Astrocyte (in vitro differentiated cells and primary cell): ENCODE results near the gene GTF2F2. TPM values are rescaled to one million over a fixed set of nuclear protein-coding genes. Genes with fewer than 3 reads are reported as not detected.

Source experiments
- DNase-seq: peaks from one replicate; pipeline ENCODE4 v3.0.0-alpha.2; 2010; ENCODE audit warnings: low read depth
- FAIRE-seq: peaks from 2 replicates; lab custom pipeline; 2011; peaks lifted over from hg19 to GRCh38; lab: Jason Lieb, UNC
- H2AFZ ChIP-seq: 2 replicates; pipeline ENCODE4 v1.6.0; 2012; ENCODE audit warnings: low read depth, low read length, inconsistent platforms
- H3K27ac ChIP-seq: 2 replicates; pipeline ENCODE4 v1.5.1; 2011; ENCODE audit warnings: low read depth, low read length, inconsistent platforms
- H3K27me3 ChIP-seq: 2 replicates; pipeline ENCODE4 v1.6.0; 2011; ENCODE audit warnings: low read length, inconsistent platforms; ENCODE audit not compliant: insufficient read depth
- H3K36me3 ChIP-seq: 2 replicates; pipeline ENCODE4 v1.5.1; 2011; ENCODE audit warnings: low read length, inconsistent platforms; ENCODE audit not compliant: insufficient read depth
- H3K4me1 ChIP-seq: 2 replicates; pipeline ENCODE4 v1.5.1; 2011; ENCODE audit warnings: low read length, inconsistent platforms; ENCODE audit not compliant: insufficient read depth
- H3K4me2 ChIP-seq: 2 replicates; pipeline ENCODE4 v1.6.0; 2012; ENCODE audit warnings: low read length, inconsistent platforms
- H3K4me3 ChIP-seq: 2 replicates; pipeline ENCODE4 v1.5.1; 2011; ENCODE audit warnings: low read depth, mild to moderate bottlenecking, low read length, inconsistent platforms; ENCODE audit not compliant: insufficient read depth
- H3K79me2 ChIP-seq: 2 replicates; pipeline ENCODE4 v1.6.0; 2012; ENCODE audit warnings: mild to moderate bottlenecking, low read length, inconsistent platforms; ENCODE audit not compliant: insufficient read depth
- H3K9ac ChIP-seq: 2 replicates; pipeline ENCODE4 v1.6.0; 2012; ENCODE audit warnings: mild to moderate bottlenecking, low read length, inconsistent platforms
- H3K9me3 ChIP-seq: 2 replicates; pipeline ENCODE4 v1.5.1; 2012; ENCODE audit warnings: low read depth, mild to moderate bottlenecking, low read length, inconsistent platforms; ENCODE audit not compliant: insufficient read depth
- H4K20me1 ChIP-seq: 2 replicates; pipeline ENCODE4 v1.6.0; 2012; ENCODE audit warnings: low read length, inconsistent platforms; ENCODE audit not compliant: insufficient read depth
- H3K27ac Mint-ChIP-seq: one replicate; pipeline ENCODE4 v1.8.0; 2021; ENCODE audit warnings: mild to moderate bottlenecking, mixed read lengths; ENCODE audit not compliant: unreplicated experiment
- H3K27me3 Mint-ChIP-seq: one replicate; pipeline ENCODE4 v1.8.0; 2021; ENCODE audit warnings: low read depth, mixed read lengths; ENCODE audit not compliant: unreplicated experiment
- H3K36me3 Mint-ChIP-seq: one replicate; pipeline ENCODE4 v1.8.0; 2021; ENCODE audit warnings: low read depth, mixed read lengths; ENCODE audit not compliant: unreplicated experiment
- H3K4me1 Mint-ChIP-seq: one replicate; pipeline ENCODE4 v1.8.0; 2021; ENCODE audit warnings: low read depth, mixed read lengths; ENCODE audit not compliant: unreplicated experiment
- H3K4me3 Mint-ChIP-seq: one replicate; pipeline ENCODE4 v1.8.0; 2021; ENCODE audit warnings: mild to moderate bottlenecking, moderate library complexity, mixed read lengths; ENCODE audit not compliant: unreplicated experiment
- H3K9me3 Mint-ChIP-seq: one replicate; pipeline ENCODE4 v1.8.0; 2021; ENCODE audit warnings: mild to moderate bottlenecking, mixed read lengths; ENCODE audit not compliant: unreplicated experiment
- EZH2 ChIP-seq: IDR thresholded peaks from 2 replicates; pipeline ENCODE4 v1.6.1; 2012; ENCODE audit warnings: mild to moderate bottlenecking, low read length, inconsistent platforms; ENCODE audit not compliant: insufficient read depth
- total RNA-seq: library from RNA; stranded (reverse); gene quantifications from 2 replicates; pipeline ENCODE4 v1.2.1, GENCODE V29; 2021
- TF ChIP-seq, protein P1 (sequence below): IDR thresholded peaks from 2 replicates; pipeline ENCODE4 v1.5.1; 2011; ENCODE audit warnings: low read depth, mild to moderate bottlenecking, inconsistent platforms, low read length, moderate library complexity; ENCODE audit not compliant: insufficient read depth

Gene GTF2F2
- total RNA-seq, 1 donor from 2014 or later = 27.8 TPM

DNA sequence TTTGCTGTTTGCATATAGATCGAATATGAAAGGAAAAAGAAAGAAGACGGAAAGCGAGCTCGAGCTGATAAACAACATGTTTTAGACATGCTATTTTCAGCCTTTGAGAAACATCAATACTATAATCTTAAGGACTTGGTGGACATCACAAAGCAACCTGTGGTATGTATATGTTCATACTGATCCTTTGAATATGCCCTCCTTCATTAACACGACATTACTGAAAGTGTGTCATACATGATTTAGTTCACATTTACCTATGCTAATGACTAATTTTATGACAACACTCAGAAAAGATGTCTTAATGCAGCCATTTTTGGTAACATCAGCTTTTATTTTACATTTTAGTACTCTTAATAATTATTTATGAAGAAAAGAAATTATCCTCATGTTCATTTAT is 146.9 kb downstream of the GTF2F2 start:
- Mint-ChIP-seq H3K4me3 (no peak overlapping the region), H3K27ac (no peak overlapping the region), H3K9me3 (no peaks in the 10 kb centered on the region), H3K4me1 (peaks cover 7% of the 10 kb centered on the region), H3K36me3 (peaks cover 7% of the 10 kb centered on the region), H3K27me3 (no peaks in the 10 kb centered on the region)
- no peaks in the 10 kb centered on the region for H3K4me1 ChIP-seq
- H3K9ac ChIP-seq = no peak overlapping the region
- no peak for DNase-seq
- no peaks in the 10 kb centered on the region for H3K79me2 ChIP-seq
- H3K9me3 ChIP-seq = no peaks in the 10 kb centered on the region
- H3K4me2 ChIP-seq = no peak overlapping the region
- no peaks in the 10 kb centered on the region for H3K27me3 ChIP-seq
- H3K36me3 ChIP-seq = no peaks in the 10 kb centered on the region
- no peak overlapping the region for H2AFZ ChIP-seq
- no peak overlapping the region for H3K27ac ChIP-seq
- TF ChIP-seq EZH2 = no peak
- TF ChIP-seq, protein P1, sequence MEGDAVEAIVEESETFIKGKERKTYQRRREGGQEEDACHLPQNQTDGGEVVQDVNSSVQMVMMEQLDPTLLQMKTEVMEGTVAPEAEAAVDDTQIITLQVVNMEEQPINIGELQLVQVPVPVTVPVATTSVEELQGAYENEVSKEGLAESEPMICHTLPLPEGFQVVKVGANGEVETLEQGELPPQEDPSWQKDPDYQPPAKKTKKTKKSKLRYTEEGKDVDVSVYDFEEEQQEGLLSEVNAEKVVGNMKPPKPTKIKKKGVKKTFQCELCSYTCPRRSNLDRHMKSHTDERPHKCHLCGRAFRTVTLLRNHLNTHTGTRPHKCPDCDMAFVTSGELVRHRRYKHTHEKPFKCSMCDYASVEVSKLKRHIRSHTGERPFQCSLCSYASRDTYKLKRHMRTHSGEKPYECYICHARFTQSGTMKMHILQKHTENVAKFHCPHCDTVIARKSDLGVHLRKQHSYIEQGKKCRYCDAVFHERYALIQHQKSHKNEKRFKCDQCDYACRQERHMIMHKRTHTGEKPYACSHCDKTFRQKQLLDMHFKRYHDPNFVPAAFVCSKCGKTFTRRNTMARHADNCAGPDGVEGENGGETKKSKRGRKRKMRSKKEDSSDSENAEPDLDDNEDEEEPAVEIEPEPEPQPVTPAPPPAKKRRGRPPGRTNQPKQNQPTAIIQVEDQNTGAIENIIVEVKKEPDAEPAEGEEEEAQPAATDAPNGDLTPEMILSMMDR = no peak
- no peak for FAIRE-seq
- H3K4me3 ChIP-seq = no peak overlapping the region
- no peaks in the 10 kb centered on the region for H4K20me1 ChIP-seq

DNA sequence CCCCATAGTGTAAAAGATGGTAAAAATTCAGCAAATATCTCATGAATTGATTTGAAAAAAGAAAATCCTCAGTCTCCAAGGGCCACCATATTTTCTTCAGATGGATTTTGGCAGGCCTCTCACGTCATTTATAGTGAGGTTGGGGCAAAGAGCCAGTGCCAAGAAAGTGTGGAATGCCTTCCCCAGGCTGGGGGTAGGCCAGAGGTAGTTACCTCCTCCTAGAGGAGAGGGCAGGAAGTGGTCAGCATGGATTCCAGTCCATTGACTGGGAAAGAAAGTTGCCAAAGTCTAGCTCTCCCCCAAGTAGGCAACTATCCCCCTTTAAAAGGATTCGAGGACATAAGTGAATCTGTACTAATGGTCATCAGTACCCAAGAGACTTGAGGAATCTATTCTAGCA is 148.9 kb downstream of the GTF2F2 start:
- Histone ChIP-seq H3K79me2 (no peaks in the 10 kb centered on the region), H4K20me1 (no peaks in the 10 kb centered on the region), H3K9me3 (no peaks in the 10 kb centered on the region), H3K9ac (no peak overlapping the region), H3K4me3 (no peak overlapping the region), H3K4me1 (no peaks in the 10 kb centered on the region), H3K27ac (no peak overlapping the region), H3K27me3 (no peaks in the 10 kb centered on the region), H2AFZ (no peak overlapping the region), H3K4me2 (no peak overlapping the region), H3K36me3 (no peaks in the 10 kb centered on the region)
- Mint-ChIP-seq H3K27ac (no peak overlapping the region), H3K4me3 (no peak overlapping the region), H3K9me3 (no peaks in the 10 kb centered on the region), H3K27me3 (no peaks in the 10 kb centered on the region), H3K36me3 (peaks cover 7% of the 10 kb centered on the region), H3K4me1 (peaks cover 7% of the 10 kb centered on the region)
- peak; percentile 45 for DNase-seq
- no peak for FAIRE-seq
- no peak for TF ChIP-seq EZH2
- TF ChIP-seq, protein P1 = no peak

DNA sequence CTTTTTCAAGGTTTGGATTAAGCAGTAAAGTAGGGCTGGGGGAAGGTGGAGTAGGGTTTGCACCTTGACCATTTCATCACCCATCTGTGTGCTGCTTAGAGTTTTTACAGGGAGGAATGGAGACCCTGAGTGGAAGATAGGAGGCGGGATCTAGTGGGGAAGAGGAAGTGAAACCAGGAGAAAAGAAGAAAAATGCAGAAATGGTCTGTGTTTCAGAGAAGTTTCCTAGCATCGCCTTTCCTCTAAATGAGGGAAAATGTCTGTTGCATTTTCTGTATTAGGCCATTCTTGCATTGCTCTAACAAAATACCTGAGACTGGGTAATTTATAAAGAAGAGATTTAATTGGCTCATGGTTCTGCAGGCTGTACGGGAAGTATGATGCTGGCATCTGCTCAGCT is 156.6 kb downstream of the GTF2F2 start:
- H3K27ac ChIP-seq = no peak overlapping the region
- H3K36me3 Mint-ChIP-seq = peaks cover 16% of the 10 kb centered on the region
- H3K27ac Mint-ChIP-seq = no peak overlapping the region
- peaks cover 3% of the 10 kb centered on the region for H3K9me3 ChIP-seq
- no peaks in the 10 kb centered on the region for H3K36me3 ChIP-seq
- H3K4me1 Mint-ChIP-seq = peaks cover 11% of the 10 kb centered on the region
- TF ChIP-seq, protein P1 = no peak
- no peak for TF ChIP-seq EZH2
- no peak overlapping the region for H3K4me3 ChIP-seq
- FAIRE-seq (no peak), DNase-seq (no peak)
- no peaks in the 10 kb centered on the region for H3K27me3 ChIP-seq
- H3K27me3 Mint-ChIP-seq = no peaks in the 10 kb centered on the region
- no peak overlapping the region for H3K4me3 Mint-ChIP-seq
- H3K4me2 ChIP-seq = no peak overlapping the region
- H2AFZ ChIP-seq = no peak overlapping the region
- no peaks in the 10 kb centered on the region for H3K4me1 ChIP-seq
- H3K9ac ChIP-seq = no peak overlapping the region
- H3K9me3 Mint-ChIP-seq = peaks cover 6% of the 10 kb centered on the region
- no peaks in the 10 kb centered on the region for H4K20me1 ChIP-seq
- H3K79me2 ChIP-seq = peaks cover 3% of the 10 kb centered on the region
